ENCODE measurements around the gene PTCD1.

DNA sequence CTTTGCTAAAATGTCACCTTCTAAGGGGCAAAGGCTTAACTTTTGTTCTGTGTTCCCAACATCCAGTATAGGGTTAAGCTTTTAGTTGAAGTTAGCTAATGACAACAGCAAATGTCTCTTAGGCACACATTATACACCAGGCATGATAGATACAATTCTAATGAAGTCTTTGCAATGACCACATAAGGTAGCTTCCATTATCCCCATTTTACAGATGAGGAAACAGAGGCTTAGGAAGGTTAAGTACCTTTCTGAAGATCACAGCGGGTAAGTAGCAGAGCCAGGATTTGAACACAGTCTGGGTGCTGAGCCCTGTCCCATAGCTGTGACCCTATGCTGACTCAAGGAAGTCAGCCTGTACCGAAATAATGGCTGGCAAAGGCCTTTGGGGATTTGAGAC is 28.0 kb downstream of the PTCD1 start:
- TF ChIP-seq EZH2phosphoT487 (IDR thresholded peaks at IDR 0.05; ENCODE audit: unreplicated experiment) (no peak), JUNB (IDR thresholded peaks at IDR 0.05; ENCODE audit: unreplicated experiment) (no peak), EZH2 (IDR thresholded peaks at IDR 0.05; ENCODE audit: low read depth, unreplicated experiment) (no peak)

All from GM23338 (cell line).